NCI-H345 treated with DMSO at 0.1 percent for 48 hours (cell line): Measurements from ENCODE around the gene TUBA4B.

ENCODE experiments used
- DNase-seq: peaks from one replicate; lab custom pipeline; 2025; ENCODE audit not compliant: unreplicated experiment; lab: John Stamatoyannopoulos, UW

TUBA4B gene

DNA sequence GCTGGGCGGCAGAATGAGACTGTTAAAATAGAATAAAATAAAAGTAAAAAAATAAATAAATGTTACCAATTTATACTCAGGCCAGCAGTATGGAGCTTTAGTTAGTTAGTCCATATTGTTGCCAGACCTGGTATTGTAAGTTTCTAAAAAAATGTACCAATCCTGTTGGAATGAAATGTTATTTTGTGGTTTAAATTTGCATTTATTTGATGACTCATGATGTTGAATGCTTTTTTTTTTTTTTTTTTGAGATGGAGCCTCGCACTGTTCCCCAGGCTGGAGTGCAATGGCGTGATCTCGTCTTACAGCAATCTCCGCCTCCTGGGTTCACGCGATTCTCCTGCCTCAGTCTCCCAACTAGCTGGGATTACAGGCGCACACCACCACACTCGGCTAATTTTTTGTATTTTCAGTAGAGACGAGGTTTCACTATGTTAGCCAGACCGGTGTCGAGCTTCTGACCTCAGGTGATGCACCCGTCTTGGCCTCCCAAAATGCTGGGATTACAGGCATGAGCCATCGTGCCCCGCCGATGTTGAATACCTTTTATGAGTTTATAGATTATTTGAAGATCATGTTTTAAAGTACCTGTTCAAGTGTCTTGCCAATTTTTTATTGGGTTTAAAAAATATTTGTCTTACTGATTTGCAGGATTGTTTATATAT is 61.9 kb downstream of the TUBA4B start:
- no peak for DNase-seq
